HEK293T (cell line): ENCODE results near the gene SYNPR.

ENCODE experiments used
- CTCF ChIA-PET: fragments of 350-600 bp; formaldehyde crosslinking; extraction: SDS; loops from one replicate; lab custom pipeline; 2021; ENCODE audit warnings: antibody characterized with exemption, inconsistent platforms; lab: Yijun Ruan, JAX
- POLR2A ChIA-PET: fragments of 350-600 bp; formaldehyde crosslinking; extraction: SDS; loops from one replicate; lab custom pipeline; 2020; ENCODE audit warnings: antibody characterized with exemption, inconsistent platforms; lab: Yijun Ruan, JAX
- DNase-seq: peaks from one replicate; pipeline ENCODE4 v3.0.0; 2012; ENCODE audit warnings: mixed read lengths; ENCODE audit errors: extremely low spot score
- ARNT ChIP-seq: fragments of 450-650 bp; IDR thresholded peaks from 2 replicates; pipeline ENCODE4 v1.6.1; 2017; ENCODE audit warnings: mild to moderate bottlenecking
- BHLHE40 ChIP-seq: fragments of 450-650 bp; IDR thresholded peaks from 2 replicates; pipeline ENCODE4 v1.6.1; 2016; ENCODE audit warnings: mild to moderate bottlenecking, moderate library complexity, borderline replicate concordance
- CTBP1 ChIP-seq: fragments of 450-650 bp; IDR thresholded peaks from 2 replicates; pipeline ENCODE4 v1.6.1; 2016; ENCODE audit warnings: borderline replicate concordance
- ELF4 ChIP-seq: fragments of 450-650 bp; IDR thresholded peaks from 2 replicates; pipeline ENCODE4 v1.6.1; 2017; ENCODE audit warnings: antibody characterized with exemption
- FOXA1 ChIP-seq: fragments of 450-650 bp; IDR thresholded peaks from 2 replicates; pipeline ENCODE4 v1.6.1; 2016; ENCODE audit warnings: mild to moderate bottlenecking
- FOXK2 ChIP-seq: fragments of 450-650 bp; IDR thresholded peaks from 2 replicates; pipeline ENCODE4 v1.6.1; 2016; ENCODE audit warnings: mild to moderate bottlenecking
- FOXM1 ChIP-seq: fragments of 450-650 bp; IDR thresholded peaks from 2 replicates; pipeline ENCODE4 v1.6.1; 2017; ENCODE audit warnings: mild to moderate bottlenecking, borderline replicate concordance
- HDGF ChIP-seq: fragments of 450-650 bp; IDR thresholded peaks from 2 replicates; pipeline ENCODE4 v1.6.1; 2017; ENCODE audit warnings: antibody characterized with exemption, borderline replicate concordance
- L3MBTL2 ChIP-seq: fragments of 450-650 bp; conservative IDR thresholded peaks from 2 replicates; pipeline ENCODE4 v1.6.1; 2016; ENCODE audit warnings: mild to moderate bottlenecking
- LEF1 ChIP-seq: fragments of 450-650 bp; IDR thresholded peaks from 2 replicates; pipeline ENCODE4 v1.6.1; 2017; ENCODE audit warnings: mild to moderate bottlenecking, borderline replicate concordance
- NFRKB ChIP-seq: fragments of 450-650 bp; IDR thresholded peaks from 2 replicates; pipeline ENCODE4 v1.6.1; 2016; ENCODE audit warnings: mild to moderate bottlenecking, moderate library complexity
- SP1 ChIP-seq: fragments of 450-650 bp; IDR thresholded peaks from 2 replicates; pipeline ENCODE4 v1.6.1; 2017
- SUZ12 ChIP-seq: fragments of 450-650 bp; IDR thresholded peaks from 2 replicates; pipeline ENCODE4 v1.6.1; 2016; ENCODE audit warnings: mild to moderate bottlenecking
- TARDBP ChIP-seq: fragments of 450-650 bp; IDR thresholded peaks from 2 replicates; pipeline ENCODE4 v1.6.1; 2016
- ZNF384 ChIP-seq: fragments of 450-650 bp; IDR thresholded peaks from 2 replicates; pipeline ENCODE4 v1.6.1; 2016
- TF ChIP-seq, protein P1 (sequence below): fragments of 450-650 bp; IDR thresholded peaks from 2 replicates; pipeline ENCODE4 v1.6.1; 2016

SYNPR gene

DNA sequence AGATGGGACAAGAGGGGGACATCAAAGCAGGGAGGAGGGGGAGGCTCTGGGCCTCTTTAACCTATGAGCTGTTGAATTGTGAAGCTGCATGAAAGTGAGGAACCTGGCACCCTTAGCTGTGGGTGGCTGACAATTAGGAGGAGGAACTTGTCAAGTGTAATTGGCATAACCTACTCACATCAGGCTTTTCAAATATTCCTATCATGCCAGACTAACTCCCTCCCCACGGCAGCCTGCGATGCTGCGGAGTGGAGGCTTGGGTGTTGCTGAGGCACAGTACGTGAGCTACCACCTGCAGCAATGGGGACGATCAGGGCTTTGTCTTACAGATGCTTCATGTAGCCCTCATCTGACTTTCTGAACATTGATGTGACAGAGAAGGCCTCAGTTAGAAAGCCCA is 193.7 kb downstream of the SYNPR start:
- TF ChIP-seq FOXA1 = no peak
- no peak for TF ChIP-seq NFRKB
- no peak for TF ChIP-seq HDGF
- TF ChIP-seq ZNF384 = no peak
- TF ChIP-seq ELF4 = no peak
- no peak for TF ChIP-seq TARDBP
- TF ChIP-seq ARNT = no peak
- no peak for TF ChIP-seq L3MBTL2
- no peak for TF ChIP-seq BHLHE40
- CTCF ChIA-PET = no interaction called here
- POLR2A ChIA-PET = no interaction called here
- DNase-seq = no peak

- DNase-seq = no peak
- CTCF ChIA-PET = no interaction called here
- no peak for TF ChIP-seq LEF1
- no peak for TF ChIP-seq BHLHE40
- TF ChIP-seq FOXA1 = no peak
- TF ChIP-seq ELF4 = no peak
- TF ChIP-seq, protein P1, sequence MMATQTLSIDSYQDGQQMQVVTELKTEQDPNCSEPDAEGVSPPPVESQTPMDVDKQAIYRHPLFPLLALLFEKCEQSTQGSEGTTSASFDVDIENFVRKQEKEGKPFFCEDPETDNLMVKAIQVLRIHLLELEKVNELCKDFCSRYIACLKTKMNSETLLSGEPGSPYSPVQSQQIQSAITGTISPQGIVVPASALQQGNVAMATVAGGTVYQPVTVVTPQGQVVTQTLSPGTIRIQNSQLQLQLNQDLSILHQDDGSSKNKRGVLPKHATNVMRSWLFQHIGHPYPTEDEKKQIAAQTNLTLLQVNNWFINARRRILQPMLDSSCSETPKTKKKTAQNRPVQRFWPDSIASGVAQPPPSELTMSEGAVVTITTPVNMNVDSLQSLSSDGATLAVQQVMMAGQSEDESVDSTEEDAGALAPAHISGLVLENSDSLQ = no peak
- TF ChIP-seq SUZ12 = no peak
- no peak for TF ChIP-seq L3MBTL2
- no peak for TF ChIP-seq CTBP1
- no peak for TF ChIP-seq HDGF
- TF ChIP-seq ZNF384 = no peak
- TF ChIP-seq TARDBP = no peak
- no peak for TF ChIP-seq ARNT
- TF ChIP-seq FOXM1 = no peak
- no peak for TF ChIP-seq FOXK2
- no peak for TF ChIP-seq SP1
- TF ChIP-seq NFRKB = no peak
- POLR2A ChIA-PET = no interaction called here
Measured at GRCh38 chr3:63473641-63474166, 195.6 kb downstream of the SYNPR start.

DNA sequence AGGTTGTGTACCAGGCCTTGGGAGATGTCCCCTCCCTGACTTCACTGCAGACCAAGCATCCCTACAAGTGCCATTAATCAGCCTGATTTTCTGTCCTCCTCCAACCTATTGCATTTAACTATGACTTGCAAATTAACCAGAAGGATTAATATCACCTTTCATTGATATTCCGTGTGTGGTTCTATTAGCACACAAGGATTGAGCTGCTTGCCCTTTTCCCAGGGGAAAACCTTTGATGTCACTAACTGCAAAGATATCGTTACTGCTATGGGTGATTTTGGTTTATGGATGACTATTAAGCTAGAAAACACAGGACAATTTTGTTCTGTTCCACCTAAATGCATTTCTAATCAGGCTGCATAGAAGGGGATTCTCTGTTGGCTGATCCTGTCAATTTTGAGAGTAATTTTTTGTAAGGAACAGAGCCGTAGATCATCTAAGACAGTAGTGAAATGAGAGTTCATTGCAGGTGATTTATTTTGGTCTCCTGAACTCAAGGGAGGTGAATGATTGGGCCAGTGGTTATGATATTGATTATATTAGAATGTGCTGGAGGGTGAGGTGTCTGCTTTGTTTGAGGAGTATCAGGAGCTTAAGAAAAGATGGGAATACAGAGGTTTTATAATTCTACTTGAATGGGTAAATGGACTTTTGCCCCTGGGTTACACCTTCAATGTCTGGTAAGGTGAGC is 196.9 kb downstream of the SYNPR start:
- ChIA-PET POLR2A (no interaction called here), CTCF (no interaction called here)
- no peak for TF ChIP-seq BHLHE40
- no peak for DNase-seq

- TF ChIP-seq FOXA1 = no peak
- TF ChIP-seq NFRKB = no peak
- no peak for TF ChIP-seq TARDBP
- no peak for TF ChIP-seq SUZ12
- TF ChIP-seq ARNT = no peak
- TF ChIP-seq ZNF384 = no peak
- TF ChIP-seq CTBP1 = no peak
- no peak for TF ChIP-seq LEF1
- TF ChIP-seq BHLHE40 = no peak
- no peak for TF ChIP-seq ELF4
- TF ChIP-seq HDGF = no peak
- no peak for DNase-seq
- ChIA-PET POLR2A (no interaction called here), CTCF (no interaction called here)
Measured at GRCh38 chr3:63477494-63478129, 199.5 kb downstream of the SYNPR start.

DNA sequence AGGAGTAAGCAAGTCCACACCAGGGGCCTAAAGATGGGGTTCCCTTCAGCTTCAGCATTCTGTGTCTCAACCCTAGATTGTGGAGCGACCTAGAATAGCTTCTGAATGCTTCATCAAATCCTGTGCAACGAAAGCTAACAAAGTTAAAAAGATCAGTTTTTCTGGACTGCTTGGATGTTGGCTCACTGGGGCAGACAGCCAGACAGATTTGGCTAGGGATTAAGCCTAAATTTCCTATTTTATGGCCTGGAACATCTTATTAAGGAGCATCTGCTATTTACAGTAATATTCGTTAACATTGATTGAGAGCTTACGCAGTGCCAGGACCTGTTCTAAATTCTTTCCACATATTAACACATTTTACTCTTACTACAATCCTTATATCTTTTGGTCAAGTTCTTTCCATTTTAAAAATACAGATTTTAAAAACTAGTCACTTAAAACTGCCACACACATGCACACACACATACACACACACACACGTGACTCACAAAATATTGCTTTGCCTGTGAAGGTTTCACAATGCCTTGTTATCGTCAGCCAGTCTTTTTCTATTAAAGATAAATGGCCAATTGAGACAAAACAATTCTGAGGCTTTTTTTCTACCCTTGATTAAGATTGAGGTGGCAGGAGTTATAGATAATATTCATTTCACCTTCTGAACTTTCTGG is 201.0 kb downstream of the SYNPR start:
- ChIA-PET POLR2A (no interaction called here), CTCF (no interaction called here)
- TF ChIP-seq ZNF384 (no peak), LEF1 (no peak), FOXA1 (no peak), FOXK2 (no peak), SP1 (no peak), L3MBTL2 (no peak), HDGF (no peak), TARDBP (no peak)
- TF ChIP-seq, protein P1 = no peak
- DNase-seq = no peak

DNA sequence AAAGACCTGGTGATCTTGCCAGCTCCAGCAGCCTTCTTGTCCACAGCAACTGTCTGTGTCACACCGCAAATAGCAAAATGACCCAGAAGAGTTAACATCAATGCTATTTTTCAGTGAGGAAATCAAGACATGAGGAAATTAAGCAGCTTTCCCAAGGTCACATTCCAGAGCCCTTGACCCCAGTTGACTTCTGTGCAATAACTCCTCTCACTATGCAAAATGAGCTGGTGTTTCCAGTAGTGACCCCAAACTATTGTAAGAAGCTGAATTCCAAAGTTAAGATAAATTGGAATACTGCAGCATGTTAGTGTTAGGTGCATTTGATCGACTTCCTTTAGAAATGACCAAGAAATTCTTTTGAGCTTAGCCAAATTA is 201.5 kb downstream of the SYNPR start:
- DNase-seq = no peak
- TF ChIP-seq LEF1 (no peak), ARNT (no peak), L3MBTL2 (no peak)
- ChIA-PET CTCF (interaction anchor here (0.6 kb wide), 1 partner anchor 154 kb away, joined by 3 read pairs; no protein-coding TSS in a partner anchor), POLR2A (no interaction called here)

DNA sequence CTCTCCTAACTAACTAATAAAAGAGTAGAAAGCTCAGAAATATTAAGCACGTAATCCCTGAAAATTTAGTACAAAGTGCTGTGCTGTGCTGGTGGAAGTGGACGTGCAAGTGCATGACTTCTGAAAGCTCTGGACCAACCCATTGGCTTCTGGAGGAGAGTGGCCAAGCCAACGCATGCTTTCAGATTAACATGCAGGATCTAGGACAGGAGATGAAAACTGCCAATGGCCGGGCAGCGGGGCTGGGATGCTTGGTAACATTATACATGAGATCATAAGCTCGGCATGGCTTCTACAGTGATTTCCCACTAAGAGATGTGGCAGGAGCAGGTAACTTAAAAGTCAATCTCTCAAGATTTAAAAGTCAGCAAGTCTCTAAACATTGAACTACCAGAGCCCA is 203.5 kb downstream of the SYNPR start:
- ChIA-PET POLR2A (no interaction called here), CTCF (no interaction called here)
- TF ChIP-seq FOXM1 = no peak
- TF ChIP-seq LEF1 = no peak
- no peak for TF ChIP-seq TARDBP
- TF ChIP-seq, protein P1 = no peak
- no peak for TF ChIP-seq FOXA1
- no peak for TF ChIP-seq SP1
- no peak for TF ChIP-seq ELF4
- TF ChIP-seq CTBP1 = no peak
- DNase-seq = no peak
